HepG2 (cell line): ENCODE measurements around the gene RUVBL1. TPM values are rescaled to one million over a fixed set of nuclear protein-coding genes. Genes with fewer than 3 reads are reported as not detected.
A peak's percentile ranks its signal among the peaks of the same experiment; 100 is the strongest.

Source experiments
- ARNTL ChIP-seq: sonication (generic); formaldehyde crosslinking; IDR thresholded peaks from 2 replicates; pipeline ENCODE4 v1.4.0; 2020; ENCODE audit warnings: mild to moderate bottlenecking, missing genetic modification reagents
- ATF5 ChIP-seq: sonication (generic); formaldehyde crosslinking; IDR thresholded peaks from 2 replicates; pipeline ENCODE4 v1.4.0; 2020; ENCODE audit warnings: mild to moderate bottlenecking, low read depth, missing genetic modification reagents
- CBX1 ChIP-seq: IDR thresholded peaks from one replicate; pipeline ENCODE4 v1.6.1; 2016; ENCODE audit warnings: antibody characterized with exemption, low read depth
- HHEX ChIP-seq: IDR thresholded peaks from 2 replicates; pipeline ENCODE4 v1.6.1; 2016; ENCODE audit warnings: control low read depth
- HINFP ChIP-seq: sonication (generic); formaldehyde crosslinking; IDR thresholded peaks from 2 replicates; pipeline ENCODE4 v1.4.0; 2020; ENCODE audit warnings: low read depth, mild to moderate bottlenecking, missing genetic modification reagents
- HNRNPH1 ChIP-seq: fragments of 200-400 bp; formaldehyde crosslinking; optimal IDR thresholded peaks from 2 replicates; pipeline ENCODE3; 2017; ENCODE audit warnings: mild to moderate bottlenecking, low read depth, low read length
- KDM1A ChIP-seq: IDR thresholded peaks from 2 replicates; pipeline ENCODE4 v1.6.1; 2016; ENCODE audit warnings: missing compliant biosample characterization
- KLF12 ChIP-seq: sonication (generic); formaldehyde crosslinking; IDR thresholded peaks from 2 replicates; pipeline ENCODE4 v1.4.0; 2020; ENCODE audit warnings: missing genetic modification reagents, borderline replicate concordance
- KMT2B ChIP-seq: IDR thresholded peaks from 2 replicates; pipeline ENCODE4 v1.6.1; 2016; ENCODE audit warnings: missing genetic modification reagents, missing compliant biosample characterization
- MED8 ChIP-seq: sonication (generic); formaldehyde crosslinking; IDR thresholded peaks from 2 replicates; pipeline ENCODE4 v1.8.1; 2023; ENCODE audit warnings: mild to moderate bottlenecking, missing genetic modification reagents; ENCODE audit not compliant: insufficient replicate concordance
- NR0B2 ChIP-seq: sonication (generic); formaldehyde crosslinking; IDR thresholded peaks from 2 replicates; pipeline ENCODE4 v1.4.0; 2020; ENCODE audit warnings: mild to moderate bottlenecking, missing genetic modification reagents
- NRL ChIP-seq: sonication (generic); formaldehyde crosslinking; IDR thresholded peaks from 2 replicates; pipeline ENCODE4 v1.5.0; 2020; ENCODE audit warnings: missing genetic modification reagents, mild to moderate bottlenecking, moderate library complexity, borderline replicate concordance
- POGZ ChIP-seq: sonication (generic); formaldehyde crosslinking; IDR thresholded peaks from 2 replicates; pipeline ENCODE4 v1.4.0; 2020; ENCODE audit warnings: mild to moderate bottlenecking, missing genetic modification reagents
- SNAI1 ChIP-seq: sonication (generic); formaldehyde crosslinking; IDR thresholded peaks from 2 replicates; pipeline ENCODE4 v1.5.0; 2020; ENCODE audit warnings: mild to moderate bottlenecking, missing genetic modification reagents, borderline replicate concordance
- SP1 ChIP-seq, 2 experiments: fragments of 450-650 bp in 1 of 2; sonication (generic) in 1 of 2; formaldehyde crosslinking in 1 of 2; IDR thresholded peaks; 2 replicates each; pipeline versions ENCODE4 v1.4.0 to v1.6.1; 2016 to 2020; ENCODE audit warnings: missing genetic modification reagents in 1 of 2
- SP140L ChIP-seq: sonication (generic); formaldehyde crosslinking; IDR thresholded peaks from 2 replicates; pipeline ENCODE4 v1.4.0; 2020; ENCODE audit warnings: missing genetic modification reagents, borderline replicate concordance
- SRF ChIP-seq: IDR thresholded peaks from 2 replicates; pipeline ENCODE4 v1.6.1; 2011; ENCODE audit warnings: mild to moderate bottlenecking, low read depth, low read length, moderate library complexity
- STAG1 ChIP-seq: sonication (generic); formaldehyde crosslinking; IDR thresholded peaks from 2 replicates; pipeline ENCODE4 v1.4.0; 2020; ENCODE audit warnings: missing genetic modification reagents
- XRCC5 ChIP-seq: fragments of 200-400 bp; formaldehyde crosslinking; optimal IDR thresholded peaks from 2 replicates; pipeline ENCODE3; 2017; ENCODE audit warnings: mild to moderate bottlenecking, low read length
- ZBTB21 ChIP-seq: sonication (generic); formaldehyde crosslinking; IDR thresholded peaks from 2 replicates; pipeline ENCODE4 v1.4.0; 2020; ENCODE audit warnings: missing genetic modification reagents
- ZFP90 ChIP-seq: sonication (generic); formaldehyde crosslinking; IDR thresholded peaks from 2 replicates; pipeline ENCODE4 v1.8.0; 2022; ENCODE audit warnings: missing genetic modification reagents, mild to moderate bottlenecking, inconsistent platforms, borderline replicate concordance
- ZKSCAN8 ChIP-seq: IDR thresholded peaks from 2 replicates; pipeline ENCODE4 v1.6.1; 2016; ENCODE audit warnings: borderline replicate concordance, missing genetic modification reagents, missing compliant biosample characterization
- ZNF101 ChIP-seq: sonication (generic); formaldehyde crosslinking; IDR thresholded peaks from 2 replicates; pipeline ENCODE4 v1.4.0; 2020; ENCODE audit warnings: mild to moderate bottlenecking, low read depth, missing genetic modification reagents, borderline replicate concordance
- ZNF484 ChIP-seq: sonication (generic); formaldehyde crosslinking; IDR thresholded peaks from 2 replicates; pipeline ENCODE4 v1.5.1; 2020; ENCODE audit warnings: mild to moderate bottlenecking, low read depth, missing genetic modification reagents, borderline replicate concordance
- ZNF567 ChIP-seq: sonication (generic); formaldehyde crosslinking; IDR thresholded peaks from 2 replicates; pipeline ENCODE4 v1.8.1; 2023; ENCODE audit warnings: mild to moderate bottlenecking, missing genetic modification reagents, borderline replicate concordance
- ZNF615 ChIP-seq: sonication (generic); formaldehyde crosslinking; IDR thresholded peaks from 2 replicates; pipeline ENCODE4 v1.5.0; 2020; ENCODE audit warnings: mild to moderate bottlenecking, missing genetic modification reagents, borderline replicate concordance
- ZNF674 ChIP-seq: sonication (generic); formaldehyde crosslinking; IDR thresholded peaks from 2 replicates; pipeline ENCODE4 v1.5.0; 2020; ENCODE audit warnings: low read depth, mild to moderate bottlenecking, missing genetic modification reagents
- polyA plus RNA-seq, 8 experiments: library from polyadenylated mRNA; depleted of rRNA in 3 of 8; stranded (reverse) in 7 of 8; unstranded in 1 of 8; fragments of >200 nt; fragmentation: Illumina TruSeq in 4 of 8; extraction: Trizol in 4 of 8; gene quantifications; 2 replicates each; pipeline versions ENCODE4 v1.2.1 to v1.2.3, GENCODE V29; 2011 to 2016; ENCODE audit warnings: low read depth in 4 of 8, missing spikeins in 1 of 8, mixed read lengths in 1 of 8; ENCODE audit not compliant: insufficient read depth in 1 of 8
- total RNA-seq, 5 experiments: library from RNA; depleted of rRNA; stranded (reverse); fragments of >200 nt; fragmentation: Illumina TruSeq; extraction: Trizol; gene quantifications; 2 replicates each; pipeline ENCODE4 v1.2.3, GENCODE V29; 2016; ENCODE audit warnings: low read depth in 1 of 5
- TF ChIP-seq, protein P1 (sequence below): sonication (generic); formaldehyde crosslinking; IDR thresholded peaks from 2 replicates; pipeline ENCODE4 v1.4.0; 2020; ENCODE audit warnings: missing genetic modification reagents

Gene RUVBL1
- total and polyA plus RNA-seq, 2 of the 13 experiments (the other 11 are each of a cell fraction or from before 2014, with no cell fraction given): 32.7 to 86.3 TPM

DNA sequence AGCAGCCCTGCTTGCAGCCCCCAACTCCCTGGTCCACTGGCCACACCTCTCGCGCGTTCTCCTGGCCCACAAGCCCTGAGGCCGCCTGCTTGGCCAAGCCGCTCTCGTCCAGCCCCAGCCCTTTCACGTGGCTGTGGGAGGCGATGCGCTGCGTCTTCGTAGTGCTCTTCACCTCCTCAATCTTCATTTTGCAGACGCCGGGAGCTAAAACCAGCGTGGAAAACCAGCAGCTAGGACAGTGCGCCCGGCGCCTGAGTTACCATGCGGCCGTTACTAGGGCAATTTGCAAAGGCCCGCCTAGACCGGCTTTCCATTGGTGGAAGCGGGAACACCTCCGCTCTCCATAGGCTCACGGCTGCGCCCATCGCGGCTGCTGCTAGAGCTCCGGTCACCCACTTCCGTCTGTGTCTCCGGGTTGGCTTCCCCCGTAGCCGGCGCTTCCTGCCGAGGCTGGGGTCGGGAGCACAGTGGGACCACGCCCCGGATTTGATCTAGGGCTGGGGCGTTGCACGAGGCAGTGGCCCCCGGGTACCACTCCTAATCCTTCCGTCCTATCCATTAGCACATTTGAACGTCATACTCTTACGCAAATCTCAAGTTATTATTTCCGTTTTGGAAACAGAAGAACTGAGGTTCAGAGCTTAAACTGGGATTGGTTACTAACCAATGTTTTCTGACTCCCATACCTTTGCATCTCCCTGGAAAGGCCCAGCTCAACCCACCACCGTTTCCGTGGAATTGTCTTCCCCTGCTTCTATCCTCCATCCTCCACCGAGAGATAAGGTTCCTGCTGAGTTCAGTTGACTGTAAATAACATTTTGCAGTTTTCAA is at the start of gene RUVBL1 (continued):
- TF ChIP-seq ZNF484 (CRISPR knock-in tag) (no peak), CBX1 (peak; percentile 87), KLF12 (CRISPR knock-in tag) (peak; percentile 97), MED8 (CRISPR knock-in tag) (no peak), NRL (CRISPR knock-in tag) (peak; percentile 70; the same call in 1 of the 2 replicates), ZFP90 (peak; percentile 79; the same call in 1 of the 2 replicates), POGZ (CRISPR knock-in tag) (peak; percentile 90), HHEX (peak; percentile 21; the same call in 1 of the 2 replicates), SP140L (CRISPR knock-in tag) (no peak), ZNF101 (CRISPR knock-in tag) (no peak), ZKSCAN8 (CRISPR knock-in tag) (peak; percentile 76; the same call in 1 of the 2 replicates), ZNF615 (no peak), SP1 (IDR thresholded peaks at IDR 0.05) (no peak), SP1 (CRISPR knock-in tag; IDR thresholded peaks at IDR 0.05) (peak; percentile 91), XRCC5 (peak; percentile 86), ARNTL (CRISPR knock-in tag) (peak; percentile 54), KMT2B (CRISPR knock-in tag) (peak; percentile 95), STAG1 (CRISPR knock-in tag) (no peak), ZNF567 (peak; percentile 6; the same call in 1 of the 2 replicates), HINFP (CRISPR knock-in tag) (0 out of 2 replicates have a peak, but pooled peaks have one; percentile 22), ZNF674 (CRISPR knock-in tag) (no peak), KDM1A (no peak), NR0B2 (CRISPR knock-in tag) (peak; percentile 64; the same call in 1 of the 2 replicates), SNAI1 (CRISPR knock-in tag) (no peak), ZBTB21 (CRISPR knock-in tag) (peak; percentile 98), HNRNPH1 (no peak), ATF5 (CRISPR knock-in tag) (no peak), SRF (no peak)
- TF ChIP-seq, protein P1, sequence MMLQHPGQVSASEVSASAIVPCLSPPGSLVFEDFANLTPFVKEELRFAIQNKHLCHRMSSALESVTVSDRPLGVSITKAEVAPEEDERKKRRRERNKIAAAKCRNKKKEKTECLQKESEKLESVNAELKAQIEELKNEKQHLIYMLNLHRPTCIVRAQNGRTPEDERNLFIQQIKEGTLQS: no peak
